H9 (cell line): ENCODE data around the gene CACNA2D3. TPM values are rescaled to one million over a fixed set of nuclear protein-coding genes. Genes with fewer than 3 reads are reported as not detected.

ENCODE experiments used
- DNase-seq: peaks from one replicate; pipeline ENCODE4 v3.0.0-alpha.2; 2017
- H2AFZ ChIP-seq: one replicate; pipeline ENCODE4 v1.6.1; 2013; ENCODE audit warnings: mild to moderate bottlenecking, low read length, control low read depth, moderate library complexity
- H2AK5ac ChIP-seq: 2 replicates; pipeline ENCODE4 v1.6.1; 2013; ENCODE audit warnings: low read length, control low read depth, mixed read lengths; ENCODE audit not compliant: insufficient read length
- H2BK120ac ChIP-seq: one replicate; pipeline ENCODE4 v1.6.1; 2013; ENCODE audit warnings: low read depth, mild to moderate bottlenecking, low read length, control low read depth, inconsistent platforms; ENCODE audit not compliant: poor library complexity, severe bottlenecking
- H2BK12ac ChIP-seq: 2 replicates; pipeline ENCODE4 v1.6.1; 2013; ENCODE audit warnings: low read length, control low read depth, mixed read lengths, low read depth; ENCODE audit not compliant: insufficient read length
- H2BK15ac ChIP-seq: 2 replicates; pipeline ENCODE4 v1.6.1; 2013; ENCODE audit warnings: low read depth, low read length, control low read depth
- H2BK20ac ChIP-seq: one replicate; pipeline ENCODE4 v1.6.1; 2013; ENCODE audit warnings: low read depth, mild to moderate bottlenecking, low read length, control low read depth, inconsistent platforms; ENCODE audit not compliant: poor library complexity, severe bottlenecking
- H2BK5ac ChIP-seq: 2 replicates; pipeline ENCODE4 v1.6.1; 2013; ENCODE audit warnings: low read length, control low read depth, mixed read lengths; ENCODE audit not compliant: insufficient read length
- H3K14ac ChIP-seq: 2 replicates; pipeline ENCODE4 v1.6.1; 2013; ENCODE audit warnings: low read length, control low read depth; ENCODE audit not compliant: insufficient read depth
- H3K18ac ChIP-seq: 2 replicates; pipeline ENCODE4 v1.6.1; 2013; ENCODE audit warnings: low read depth, mild to moderate bottlenecking, mixed read lengths, low read length, control low read depth; ENCODE audit not compliant: insufficient read length
- H3K23ac ChIP-seq: 2 replicates; pipeline ENCODE4 v1.6.1; 2013; ENCODE audit warnings: low read length, control low read depth, mixed read lengths, low read depth; ENCODE audit not compliant: insufficient read length
- H3K23me2 ChIP-seq: 2 replicates; pipeline ENCODE4 v1.6.1; 2013; ENCODE audit warnings: low read depth, mild to moderate bottlenecking, mixed read lengths, low read length, control low read depth; ENCODE audit not compliant: insufficient read length, poor library complexity, severe bottlenecking
- H3K27ac ChIP-seq: 2 replicates; pipeline ENCODE4 v1.5.1; 2013; ENCODE audit warnings: low read length, control low read depth, mixed read lengths, low read depth; ENCODE audit not compliant: insufficient read length
- H3K27me3 ChIP-seq: 2 replicates; pipeline ENCODE4 v1.6.1; 2013; ENCODE audit warnings: low read length, control low read depth, inconsistent platforms; ENCODE audit not compliant: insufficient read depth
- H3K4ac ChIP-seq: 2 replicates; pipeline ENCODE4 v1.6.1; 2013; ENCODE audit warnings: low read depth, mild to moderate bottlenecking, control low read depth, inconsistent platforms, low read length, moderate library complexity
- H3K4me1 ChIP-seq: 2 replicates; pipeline ENCODE4 v1.6.1; 2013; ENCODE audit warnings: low read length, control low read depth, inconsistent platforms; ENCODE audit not compliant: insufficient read depth
- H3K4me2 ChIP-seq: 2 replicates; pipeline ENCODE4 v1.6.1; 2013; ENCODE audit warnings: low read length, control low read depth, mixed read lengths; ENCODE audit not compliant: insufficient read length, insufficient read depth
- H3K56ac ChIP-seq: 2 replicates; pipeline ENCODE4 v1.6.1; 2013; ENCODE audit warnings: low read depth, mild to moderate bottlenecking, mixed read lengths, low read length, control low read depth; ENCODE audit not compliant: insufficient read length
- H3K79me1 ChIP-seq: 2 replicates; pipeline ENCODE4 v1.6.1; 2013; ENCODE audit warnings: low read depth, mild to moderate bottlenecking, moderate library complexity, low read length, control low read depth, inconsistent platforms; ENCODE audit not compliant: insufficient read depth, poor library complexity, severe bottlenecking
- H3K79me2 ChIP-seq: 2 replicates; pipeline ENCODE4 v1.6.1; 2013; ENCODE audit warnings: low read length, control low read depth, inconsistent platforms; ENCODE audit not compliant: insufficient read depth
- H3K9ac ChIP-seq: 2 replicates; pipeline ENCODE4 v1.6.1; 2013; ENCODE audit warnings: low read length, control low read depth, mixed read lengths; ENCODE audit not compliant: insufficient read length; ENCODE audit errors: extremely low read depth
- H3K9me3 ChIP-seq: one replicate; pipeline ENCODE4 v1.6.1; 2013; ENCODE audit warnings: low read depth, low read length, inconsistent platforms; ENCODE audit not compliant: control insufficient read depth
- H3T11ph ChIP-seq: one replicate; pipeline ENCODE4 v1.6.1; 2013; ENCODE audit warnings: mild to moderate bottlenecking, low read length, control low read depth, inconsistent platforms
- H4K20me1 ChIP-seq: one replicate; pipeline ENCODE4 v1.6.1; 2013; ENCODE audit not compliant: control insufficient read depth, insufficient read length, insufficient read depth
- H4K5ac ChIP-seq: 2 replicates; pipeline ENCODE4 v1.6.1; 2013; ENCODE audit warnings: low read depth, mild to moderate bottlenecking, mixed read lengths, low read length, control low read depth; ENCODE audit not compliant: insufficient read length
- H4K8ac ChIP-seq: replicated peaks from 2 replicates; pipeline ENCODE4 v1.6.1; 2013; ENCODE audit warnings: low read length, control low read depth, mixed read lengths, low read depth; ENCODE audit not compliant: insufficient read length
- H4K91ac ChIP-seq: 2 replicates; pipeline ENCODE4 v1.6.1; 2013; ENCODE audit warnings: low read depth, mild to moderate bottlenecking, moderate library complexity, mixed read lengths, low read length, control low read depth; ENCODE audit not compliant: insufficient read length
- H3K27ac Mint-ChIP-seq, 3 experiments: 2 replicates in 2 of 3; 3 replicates in 1 of 3; pipeline ENCODE4 v1.8.0; 2020 to 2021; ENCODE audit warnings: mixed read lengths in 3 of 3, mild to moderate bottlenecking in 1 of 3, moderate library complexity in 1 of 3
- H3K27me3 Mint-ChIP-seq: 2 replicates; pipeline ENCODE4 v1.8.0; 2021; ENCODE audit warnings: low read depth, mild to moderate bottlenecking, moderate library complexity, mixed read lengths
- H3K36me3 Mint-ChIP-seq, 3 experiments: 2 replicates in 2 of 3; 3 replicates in 1 of 3; pipeline ENCODE4 v1.8.0; 2020 to 2021; ENCODE audit warnings: low read depth in 3 of 3, mixed read lengths in 3 of 3; ENCODE audit not compliant: insufficient read depth in 1 of 3
- H3K4me1 Mint-ChIP-seq, 2 experiments: 2 replicates each; pipeline ENCODE4 v1.8.0; 2020; ENCODE audit warnings: mixed read lengths in 2 of 2
- H3K4me3 Mint-ChIP-seq, 2 experiments: 2 replicates in 1 of 2; 3 replicates in 1 of 2; pipeline ENCODE4 v1.8.0; 2020 to 2021; ENCODE audit warnings: mild to moderate bottlenecking in 2 of 2, mixed read lengths in 2 of 2, moderate library complexity in 1 of 2
- H3K9me3 Mint-ChIP-seq, 2 experiments: 2 replicates in 1 of 2; 3 replicates in 1 of 2; pipeline ENCODE4 v1.8.0; 2020; ENCODE audit warnings: mild to moderate bottlenecking in 2 of 2, mixed read lengths in 2 of 2, moderate library complexity in 1 of 2
- CTCF ChIP-seq: fragments of 200-600 bp; sonication (generic); conservative IDR thresholded peaks from 3 replicates; pipeline ENCODE4 v1.8.0; 2021; ENCODE audit warnings: antibody characterized with exemption, mild to moderate bottlenecking
- WGBS: extraction: QIAGEN DNeasy Blood & Tissue Kit; methylation state at CpG from one replicate; pipeline ENCODE4 v1.1.7; 2013; ENCODE audit warnings: missing lambda C conversion rate, low lambda C conversion rate, mixed read lengths; ENCODE audit not compliant: insufficient read length; ENCODE audit errors: extremely low coverage; 5-methylcytosine and 5-hydroxymethylcytosine counted together
- total RNA-seq: library from RNA; stranded (reverse); gene quantifications from 2 replicates; pipeline ENCODE4 v1.2.1, GENCODE V29; 2021

The CACNA2D3 gene
- total RNA-seq, 1 experiment from 2014 or later, result 3.2 TPM

GRCh38 chr3:54905261-54905888, 783.0 kb downstream of the CACNA2D3 start:
- no CpG with 5 or more reads among the region's 2 CpGs for WGBS

More at GRCh38 chr3:54905261-54905888, 783.0 kb downstream of the CACNA2D3 start:
- no peak for TF ChIP-seq CTCF
- no peaks in the 10 kb centered on the region for H3K4me1 Mint-ChIP-seq
- no peak overlapping the region for H2BK120ac ChIP-seq
- no peak overlapping the region for H2BK12ac ChIP-seq
- H3K23ac ChIP-seq, result no peak overlapping the region
- H3K14ac ChIP-seq, result no peak overlapping the region
- H3K4me1 ChIP-seq, result no peaks in the 10 kb centered on the region
- no peak overlapping the region for H3K56ac ChIP-seq
- H4K5ac ChIP-seq, result no peak overlapping the region
- H3K23me2 ChIP-seq, result no peaks in the 10 kb centered on the region
- no peak overlapping the region for H3K27ac Mint-ChIP-seq
- no peaks in the 10 kb centered on the region for H3K27me3 ChIP-seq
- H3K9ac ChIP-seq, result no peak overlapping the region
- no peak overlapping the region for H4K8ac ChIP-seq
- H3T11ph ChIP-seq, result no peak overlapping the region
- H3K27me3 Mint-ChIP-seq, result no peaks in the 10 kb centered on the region
- H3K9me3 Mint-ChIP-seq, result no peaks in the 10 kb centered on the region
- H3K4me2 ChIP-seq, result no peak overlapping the region
- H3K9me3 ChIP-seq, result no peaks in the 10 kb centered on the region
- H2BK5ac ChIP-seq, result no peak overlapping the region
- no peak overlapping the region for H2AFZ ChIP-seq
- H3K27ac ChIP-seq, result no peak overlapping the region
- no peak overlapping the region for H2BK15ac ChIP-seq
- H2BK20ac ChIP-seq, result no peak overlapping the region
- no peak for DNase-seq
- no peaks in the 10 kb centered on the region for H3K79me2 ChIP-seq
- H4K91ac ChIP-seq, result no peak overlapping the region
- H3K79me1 ChIP-seq, result no peaks in the 10 kb centered on the region
- H3K4me3 Mint-ChIP-seq, result no peak overlapping the region
- H3K36me3 Mint-ChIP-seq, result peaks cover 0 to 5% (median 0%) of the 10 kb centered on the region in 3 experiments; a peak in 3 of 7 replicates
- no peak overlapping the region for H3K18ac ChIP-seq
- no peak overlapping the region for H3K4ac ChIP-seq
- no peak overlapping the region for H2AK5ac ChIP-seq
- H4K20me1 ChIP-seq, result no peaks in the 10 kb centered on the region
